ENCODE measurements around the gene RHOC.

The RHOC gene

DNA sequence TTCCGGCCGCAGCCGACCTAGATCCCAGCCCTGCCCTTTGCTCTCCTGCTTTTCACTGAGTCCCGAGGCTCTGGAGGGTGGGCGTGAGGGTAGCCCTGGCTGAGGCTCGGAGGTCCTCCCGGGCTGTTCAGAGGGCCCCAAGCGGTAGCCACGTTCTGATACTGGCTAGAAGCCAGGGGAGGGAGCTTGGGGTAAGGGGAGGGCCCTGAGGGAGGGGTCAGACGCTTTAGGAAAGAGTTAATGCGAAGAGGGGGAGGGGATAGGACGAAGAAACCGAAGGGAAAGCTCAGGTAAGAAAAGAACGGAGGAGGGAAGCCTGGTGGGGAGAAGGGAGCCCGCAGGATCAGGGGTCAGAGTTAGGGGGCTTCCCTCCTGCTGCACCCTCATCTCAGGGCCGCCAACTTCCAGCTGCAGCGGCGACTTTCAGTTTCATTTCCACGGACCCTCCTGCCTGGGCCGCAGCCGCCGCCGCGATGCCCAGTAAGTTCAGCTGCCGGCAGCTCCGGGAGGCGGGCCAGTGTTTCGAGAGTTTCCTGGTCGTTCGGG lies 32.4 kb downstream of the RHOC start, which contains the start of gene MOV10 (continued):
- TF ChIP-seq ZBTB17 (tag by site-specific recombination; IDR thresholded peaks at IDR 0.05) (no peak), ZNF600 (tag by site-specific recombination; IDR thresholded peaks at IDR 0.05) (0 out of 2 replicates have a peak, but pooled peaks have one; percentile 35), ZXDB (tag by site-specific recombination; IDR thresholded peaks at IDR 0.05) (peak; percentile 86), ZNF664 (tag by site-specific recombination; IDR thresholded peaks at IDR 0.05) (no peak; the same call in 1 of the 2 replicates), GLI2 (tag by site-specific recombination; IDR thresholded peaks at IDR 0.05; ENCODE audit: borderline replicate concordance, low read depth) (no peak), ZNF529 (tag by site-specific recombination; IDR thresholded peaks at IDR 0.05; ENCODE audit: insufficient replicate concordance) (no peak), KLF10 (tag by site-specific recombination; IDR thresholded peaks at IDR 0.05) (0 out of 2 replicates have a peak, but pooled peaks have one; percentile 7), REPIN1 (tag by site-specific recombination; IDR thresholded peaks at IDR 0.05; ENCODE audit: low read depth) (no peak), BCL11A (tag by site-specific recombination; IDR thresholded peaks at IDR 0.05; ENCODE audit: low read depth) (peak; percentile 86), ZNF16 (tag by site-specific recombination; IDR thresholded peaks at IDR 0.05; ENCODE audit: low read depth) (no peak), ZBTB1 (tag by site-specific recombination; IDR thresholded peaks at IDR 0.05) (no peak), ZNF521 (tag by site-specific recombination; IDR thresholded peaks at IDR 0.05) (no peak)
- TF ChIP-seq, protein P1, sequence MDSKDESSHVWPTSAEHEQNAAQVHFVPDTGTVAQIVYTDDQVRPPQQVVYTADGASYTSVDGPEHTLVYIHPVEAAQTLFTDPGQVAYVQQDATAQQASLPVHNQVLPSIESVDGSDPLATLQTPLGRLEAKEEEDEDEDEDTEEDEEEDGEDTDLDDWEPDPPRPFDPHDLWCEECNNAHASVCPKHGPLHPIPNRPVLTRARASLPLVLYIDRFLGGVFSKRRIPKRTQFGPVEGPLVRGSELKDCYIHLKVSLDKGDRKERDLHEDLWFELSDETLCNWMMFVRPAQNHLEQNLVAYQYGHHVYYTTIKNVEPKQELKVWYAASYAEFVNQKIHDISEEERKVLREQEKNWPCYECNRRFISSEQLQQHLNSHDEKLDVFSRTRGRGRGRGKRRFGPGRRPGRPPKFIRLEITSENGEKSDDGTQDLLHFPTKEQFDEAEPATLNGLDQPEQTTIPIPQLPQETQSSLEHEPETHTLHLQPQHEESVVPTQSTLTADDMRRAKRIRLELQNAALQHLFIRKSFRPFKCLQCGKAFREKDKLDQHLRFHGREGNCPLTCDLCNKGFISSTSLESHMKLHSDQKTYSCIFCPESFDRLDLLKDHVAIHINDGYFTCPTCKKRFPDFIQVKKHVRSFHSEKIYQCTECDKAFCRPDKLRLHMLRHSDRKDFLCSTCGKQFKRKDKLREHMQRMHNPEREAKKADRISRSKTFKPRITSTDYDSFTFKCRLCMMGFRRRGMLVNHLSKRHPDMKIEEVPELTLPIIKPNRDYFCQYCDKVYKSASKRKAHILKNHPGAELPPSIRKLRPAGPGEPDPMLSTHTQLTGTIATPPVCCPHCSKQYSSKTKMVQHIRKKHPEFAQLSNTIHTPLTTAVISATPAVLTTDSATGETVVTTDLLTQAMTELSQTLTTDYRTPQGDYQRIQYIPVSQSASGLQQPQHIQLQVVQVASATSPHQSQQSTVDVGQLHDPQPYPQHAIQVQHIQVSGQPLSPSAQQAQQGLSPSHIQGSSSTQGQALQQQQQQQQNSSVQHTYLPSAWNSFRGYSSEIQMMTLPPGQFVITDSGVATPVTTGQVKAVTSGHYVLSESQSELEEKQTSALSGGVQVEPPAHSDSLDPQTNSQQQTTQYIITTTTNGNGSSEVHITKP (tag by site-specific recombination; IDR thresholded peaks at IDR 0.05): peak; percentile 88
- TF ChIP-seq, protein P2, sequence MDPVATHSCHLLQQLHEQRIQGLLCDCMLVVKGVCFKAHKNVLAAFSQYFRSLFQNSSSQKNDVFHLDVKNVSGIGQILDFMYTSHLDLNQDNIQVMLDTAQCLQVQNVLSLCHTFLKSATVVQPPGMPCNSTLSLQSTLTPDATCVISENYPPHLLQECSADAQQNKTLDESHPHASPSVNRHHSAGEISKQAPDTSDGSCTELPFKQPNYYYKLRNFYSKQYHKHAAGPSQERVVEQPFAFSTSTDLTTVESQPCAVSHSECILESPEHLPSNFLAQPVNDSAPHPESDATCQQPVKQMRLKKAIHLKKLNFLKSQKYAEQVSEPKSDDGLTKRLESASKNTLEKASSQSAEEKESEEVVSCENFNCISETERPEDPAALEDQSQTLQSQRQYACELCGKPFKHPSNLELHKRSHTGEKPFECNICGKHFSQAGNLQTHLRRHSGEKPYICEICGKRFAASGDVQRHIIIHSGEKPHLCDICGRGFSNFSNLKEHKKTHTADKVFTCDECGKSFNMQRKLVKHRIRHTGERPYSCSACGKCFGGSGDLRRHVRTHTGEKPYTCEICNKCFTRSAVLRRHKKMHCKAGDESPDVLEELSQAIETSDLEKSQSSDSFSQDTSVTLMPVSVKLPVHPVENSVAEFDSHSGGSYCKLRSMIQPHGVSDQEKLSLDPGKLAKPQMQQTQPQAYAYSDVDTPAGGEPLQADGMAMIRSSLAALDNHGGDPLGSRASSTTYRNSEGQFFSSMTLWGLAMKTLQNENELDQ (tag by site-specific recombination; IDR thresholded peaks at IDR 0.05; ENCODE audit: low read depth): no peak
- TF ChIP-seq, protein P3, sequence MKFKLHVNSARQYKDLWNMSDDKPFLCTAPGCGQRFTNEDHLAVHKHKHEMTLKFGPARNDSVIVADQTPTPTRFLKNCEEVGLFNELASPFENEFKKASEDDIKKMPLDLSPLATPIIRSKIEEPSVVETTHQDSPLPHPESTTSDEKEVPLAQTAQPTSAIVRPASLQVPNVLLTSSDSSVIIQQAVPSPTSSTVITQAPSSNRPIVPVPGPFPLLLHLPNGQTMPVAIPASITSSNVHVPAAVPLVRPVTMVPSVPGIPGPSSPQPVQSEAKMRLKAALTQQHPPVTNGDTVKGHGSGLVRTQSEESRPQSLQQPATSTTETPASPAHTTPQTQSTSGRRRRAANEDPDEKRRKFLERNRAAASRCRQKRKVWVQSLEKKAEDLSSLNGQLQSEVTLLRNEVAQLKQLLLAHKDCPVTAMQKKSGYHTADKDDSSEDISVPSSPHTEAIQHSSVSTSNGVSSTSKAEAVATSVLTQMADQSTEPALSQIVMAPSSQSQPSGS (tag by site-specific recombination; IDR thresholded peaks at IDR 0.05; ENCODE audit: low read depth): no peak
- TF ChIP-seq, protein P4, sequence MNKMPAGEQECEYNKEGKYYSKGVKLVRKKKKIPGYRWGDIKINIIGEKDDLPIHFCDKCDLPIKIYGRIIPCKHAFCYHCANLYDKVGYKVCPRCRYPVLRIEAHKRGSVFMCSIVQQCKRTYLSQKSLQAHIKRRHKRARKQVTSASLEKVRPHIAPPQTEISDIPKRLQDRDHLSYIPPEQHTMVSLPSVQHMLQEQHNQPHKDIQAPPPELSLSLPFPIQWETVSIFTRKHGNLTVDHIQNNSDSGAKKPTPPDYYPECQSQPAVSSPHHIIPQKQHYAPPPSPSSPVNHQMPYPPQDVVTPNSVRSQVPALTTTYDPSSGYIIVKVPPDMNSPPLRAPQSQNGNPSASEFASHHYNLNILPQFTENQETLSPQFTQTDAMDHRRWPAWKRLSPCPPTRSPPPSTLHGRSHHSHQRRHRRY (tag by site-specific recombination; IDR thresholded peaks at IDR 0.05): no peak
- TF ChIP-seq, protein P5, sequence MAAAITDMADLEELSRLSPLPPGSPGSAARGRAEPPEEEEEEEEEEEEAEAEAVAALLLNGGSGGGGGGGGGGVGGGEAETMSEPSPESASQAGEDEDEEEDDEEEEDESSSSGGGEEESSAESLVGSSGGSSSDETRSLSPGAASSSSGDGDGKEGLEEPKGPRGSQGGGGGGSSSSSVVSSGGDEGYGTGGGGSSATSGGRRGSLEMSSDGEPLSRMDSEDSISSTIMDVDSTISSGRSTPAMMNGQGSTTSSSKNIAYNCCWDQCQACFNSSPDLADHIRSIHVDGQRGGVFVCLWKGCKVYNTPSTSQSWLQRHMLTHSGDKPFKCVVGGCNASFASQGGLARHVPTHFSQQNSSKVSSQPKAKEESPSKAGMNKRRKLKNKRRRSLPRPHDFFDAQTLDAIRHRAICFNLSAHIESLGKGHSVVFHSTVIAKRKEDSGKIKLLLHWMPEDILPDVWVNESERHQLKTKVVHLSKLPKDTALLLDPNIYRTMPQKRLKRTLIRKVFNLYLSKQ (tag by site-specific recombination; IDR thresholded peaks at IDR 0.05; ENCODE audit: borderline replicate concordance): no peak
- TF ChIP-seq, protein P6, sequence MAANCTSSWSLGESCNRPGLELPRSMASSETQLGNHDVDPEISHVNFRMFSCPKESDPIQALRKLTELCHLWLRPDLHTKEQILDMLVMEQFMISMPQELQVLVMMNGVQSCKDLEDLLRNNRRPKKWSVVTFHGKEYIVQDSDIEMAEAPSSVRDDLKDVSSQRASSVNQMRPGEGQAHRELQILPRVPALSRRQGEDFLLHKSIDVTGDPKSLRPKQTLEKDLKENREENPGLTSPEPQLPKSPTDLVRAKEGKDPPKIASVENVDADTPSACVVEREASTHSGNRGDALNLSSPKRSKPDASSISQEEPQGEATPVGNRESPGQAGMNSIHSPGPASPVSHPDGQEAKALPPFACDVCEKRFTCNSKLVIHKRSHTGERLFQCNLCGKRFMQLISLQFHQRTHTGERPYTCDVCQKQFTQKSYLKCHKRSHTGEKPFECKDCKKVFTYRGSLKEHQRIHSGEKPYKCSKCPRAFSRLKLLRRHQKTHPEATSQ (tag by site-specific recombination; IDR thresholded peaks at IDR 0.05): 0 out of 2 replicates have a peak, but pooled peaks have one; percentile 13
- TF ChIP-seq, protein P7, sequence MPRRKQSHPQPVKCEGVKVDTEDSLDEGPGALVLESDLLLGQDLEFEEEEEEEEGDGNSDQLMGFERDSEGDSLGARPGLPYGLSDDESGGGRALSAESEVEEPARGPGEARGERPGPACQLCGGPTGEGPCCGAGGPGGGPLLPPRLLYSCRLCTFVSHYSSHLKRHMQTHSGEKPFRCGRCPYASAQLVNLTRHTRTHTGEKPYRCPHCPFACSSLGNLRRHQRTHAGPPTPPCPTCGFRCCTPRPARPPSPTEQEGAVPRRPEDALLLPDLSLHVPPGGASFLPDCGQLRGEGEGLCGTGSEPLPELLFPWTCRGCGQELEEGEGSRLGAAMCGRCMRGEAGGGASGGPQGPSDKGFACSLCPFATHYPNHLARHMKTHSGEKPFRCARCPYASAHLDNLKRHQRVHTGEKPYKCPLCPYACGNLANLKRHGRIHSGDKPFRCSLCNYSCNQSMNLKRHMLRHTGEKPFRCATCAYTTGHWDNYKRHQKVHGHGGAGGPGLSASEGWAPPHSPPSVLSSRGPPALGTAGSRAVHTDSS (tag by site-specific recombination; IDR thresholded peaks at IDR 0.05): no peak

Measured in HEK293 (cell line).